ENCODE results near the gene ELOVL3.

- TF ChIP-seq CTCF (conservative IDR thresholded peaks at IDR 0.05; ENCODE audit: low read depth, low read length), result no peak
- TF ChIP-seq POLR2A (IDR thresholded peaks at IDR 0.05; ENCODE audit: low read depth, low read length), result no peak
- no peak for TF ChIP-seq MAZ (IDR thresholded peaks at IDR 0.05; ENCODE audit: borderline replicate concordance, low read depth, low read length)
- no peak for TF ChIP-seq RAD21 (IDR thresholded peaks at IDR 0.05; ENCODE audit: low read length)
- TF ChIP-seq RFX5 (IDR thresholded peaks at IDR 0.05; ENCODE audit: low read depth, low read length), result no peak
- TF ChIP-seq FOS (IDR thresholded peaks at IDR 0.05; ENCODE audit: low read depth, low read length), result no peak
Measured at GRCh38 chr10:102220612-102221011, 5.5 kb upstream of the ELOVL3 start.

Measured in IMR-90 (cell line).